H1 (cell line): Measurements from ENCODE around the gene TLCD3B. TPM values are rescaled to one million over a fixed set of nuclear protein-coding genes. Genes with fewer than 3 reads are reported as not detected.
A peak's percentile ranks its signal among the peaks of the same experiment; 100 is the strongest.

Experiments
- CTCF ChIA-PET: fragments of 300-600 bp; sonication (Branson Sonifier 250); formaldehyde crosslinking; loops from one replicate; lab custom pipeline; 2021; ENCODE audit not compliant: partially characterized antibody; lab: Charles Lee
- POLR2A ChIA-PET: fragments of 300-600 bp; sonication (Branson Sonifier 250); formaldehyde crosslinking; loops from one replicate; lab custom pipeline; 2021; ENCODE audit warnings: inconsistent platforms; ENCODE audit not compliant: partially characterized antibody; lab: Charles Lee
- DNase-seq, 2 experiments: peaks; one replicate each; pipeline versions ENCODE4 v3.0.0 to v3.0.0-alpha.2; 2010 to 2022; ENCODE audit warnings: low spot score in 2 of 2, low read depth in 1 of 2, mixed read lengths in 1 of 2
- FAIRE-seq: peaks from 2 replicates; lab custom pipeline; 2011; peaks lifted over from hg19 to GRCh38; lab: Jason Lieb, UNC
- H2AFZ ChIP-seq: 2 replicates; pipeline ENCODE4 v1.8.1; 2012; ENCODE audit warnings: low read length, inconsistent platforms
- H2AK5ac ChIP-seq: 2 replicates; pipeline ENCODE4 v1.6.1; 2013; ENCODE audit warnings: low read depth, low read length
- H2BK120ac ChIP-seq: replicated peaks from 2 replicates; pipeline ENCODE3; 2013; ENCODE audit warnings: low read depth, low read length, inconsistent platforms
- H2BK12ac ChIP-seq: 2 replicates; pipeline ENCODE4 v1.6.1; 2013; ENCODE audit warnings: low read depth, low read length
- H2BK15ac ChIP-seq: 2 replicates; pipeline ENCODE4 v1.6.1; 2013; ENCODE audit warnings: low read length
- H2BK20ac ChIP-seq: 2 replicates; pipeline ENCODE4 v1.6.1; 2013; ENCODE audit warnings: low read length
- H2BK5ac ChIP-seq: 2 replicates; pipeline ENCODE4 v1.6.1; 2013; ENCODE audit warnings: low read depth, low read length
- H3K14ac ChIP-seq: 2 replicates; pipeline ENCODE4 v1.6.1; 2013; ENCODE audit warnings: inconsistent platforms; ENCODE audit not compliant: insufficient read length
- H3K18ac ChIP-seq: 2 replicates; pipeline ENCODE4 v1.6.1; 2013; ENCODE audit warnings: low read length; ENCODE audit errors: extremely low read depth
- H3K23ac ChIP-seq: 2 replicates; pipeline ENCODE4 v1.6.1; 2013; ENCODE audit warnings: inconsistent platforms; ENCODE audit not compliant: insufficient read length
- H3K23me2 ChIP-seq: 2 replicates; pipeline ENCODE4 v1.6.1; 2013; ENCODE audit warnings: low read depth, low read length
- H3K27ac ChIP-seq: 2 replicates; pipeline ENCODE4 v1.6.1; 2011; ENCODE audit warnings: low read depth, low read length, inconsistent platforms
- H3K27me3 ChIP-seq, 4 experiments: replicated peaks in 1 of 4; 1 replicate in 1 of 4; 2 replicates in 3 of 4; pipeline versions ENCODE4 v1.6.1 to v1.8.1; 2011 to 2013; ENCODE audit warnings: low read length in 3 of 4, mild to moderate bottlenecking in 3 of 4, inconsistent platforms in 2 of 4, mixed read lengths in 2 of 4, moderate library complexity in 1 of 4; ENCODE audit not compliant: control insufficient read depth in 3 of 4, insufficient read depth in 3 of 4; ENCODE audit errors: extremely low read depth in 1 of 4
- H3K36me3 ChIP-seq, 4 experiments: 2 replicates each; pipeline versions ENCODE4 v1.6.1 to v1.8.1; 2011 to 2013; ENCODE audit warnings: mild to moderate bottlenecking in 4 of 4, low read length in 3 of 4, moderate library complexity in 2 of 4, control low read depth in 1 of 4, inconsistent platforms in 1 of 4; ENCODE audit not compliant: insufficient read depth in 4 of 4, control insufficient read depth in 2 of 4
- H3K4ac ChIP-seq: replicated peaks from 2 replicates; pipeline ENCODE3; 2013; ENCODE audit warnings: low read length, low read depth, mixed read lengths, inconsistent platforms; ENCODE audit not compliant: insufficient read length
- H3K4me1 ChIP-seq, 4 experiments: replicated peaks in 1 of 4; 1 replicate in 1 of 4; 2 replicates in 3 of 4; pipeline versions ENCODE4 v1.6.1 to v1.8.1; 2011 to 2013; ENCODE audit warnings: low read length in 3 of 4, inconsistent platforms in 2 of 4, mixed read lengths in 1 of 4; ENCODE audit not compliant: insufficient read depth in 4 of 4, control insufficient read depth in 3 of 4
- H3K4me2 ChIP-seq, 2 experiments: 2 replicates each; pipeline versions ENCODE4 v1.6.1 to v1.8.1; 2011 to 2013; ENCODE audit warnings: low read depth in 2 of 2, low read length in 2 of 2, control low read depth in 1 of 2, inconsistent platforms in 1 of 2, mild to moderate bottlenecking in 1 of 2; ENCODE audit not compliant: insufficient read depth in 1 of 2
- H3K4me3 ChIP-seq, 4 experiments: fragments of 200-600, 300-600 bp in 1 of 4; sonication (generic), shearing (Covaris generic), sonication (Bioruptor Twin) in 1 of 4; 2 replicates each; pipeline versions ENCODE4 v1.5.1 to v1.8.1; 2011 to 2016; ENCODE audit warnings: low read length in 4 of 4, low read depth in 3 of 4, control low read depth in 2 of 4, inconsistent platforms in 2 of 4, mild to moderate bottlenecking in 2 of 4, mixed read lengths in 1 of 4, moderate library complexity in 1 of 4; ENCODE audit not compliant: insufficient read depth in 2 of 4; ENCODE audit errors: extremely low read depth in 1 of 4
- H3K56ac ChIP-seq: replicated peaks from 2 replicates; pipeline ENCODE3; 2013; ENCODE audit warnings: low read depth, mild to moderate bottlenecking, mixed read lengths, low read length, inconsistent platforms; ENCODE audit not compliant: insufficient read length
- H3K79me1 ChIP-seq: 2 replicates; pipeline ENCODE4 v1.6.1; 2013; ENCODE audit warnings: low read depth, low read length, control low read depth
- H3K79me2 ChIP-seq, 2 experiments: 2 replicates each; pipeline versions ENCODE4 v1.6.1 to v1.8.1; 2012 to 2013; ENCODE audit warnings: low read length in 2 of 2, mild to moderate bottlenecking in 2 of 2, inconsistent platforms in 1 of 2; ENCODE audit not compliant: insufficient read depth in 2 of 2, control insufficient read depth in 1 of 2
- H3K9ac ChIP-seq, 4 experiments: replicated peaks in 1 of 4; 1 replicate in 1 of 4; 2 replicates in 3 of 4; pipeline versions ENCODE4 v1.6.1 to v1.8.1; 2011 to 2013; ENCODE audit warnings: low read depth in 3 of 4, low read length in 3 of 4, control low read depth in 2 of 4, mild to moderate bottlenecking in 2 of 4, moderate library complexity in 2 of 4, inconsistent platforms in 1 of 4; ENCODE audit errors: extremely low read depth in 1 of 4
- H3K9me3 ChIP-seq, 2 experiments: 2 replicates each; pipeline versions ENCODE4 v1.6.1 to v1.8.1; 2012 to 2013; ENCODE audit warnings: mild to moderate bottlenecking in 2 of 2, moderate library complexity in 2 of 2, control low read depth in 1 of 2, inconsistent platforms in 1 of 2, low read depth in 1 of 2, low read length in 1 of 2, mixed read lengths in 1 of 2; ENCODE audit not compliant: insufficient read depth in 2 of 2
- H4K20me1 ChIP-seq, 2 experiments: replicated peaks in 1 of 2; 2 replicates each; pipeline versions ENCODE3 to v1.8.1; 2011 to 2013; ENCODE audit warnings: inconsistent platforms in 2 of 2, low read length in 2 of 2, mild to moderate bottlenecking in 1 of 2; ENCODE audit not compliant: insufficient read depth in 2 of 2, control insufficient read depth in 1 of 2
- H4K5ac ChIP-seq: 2 replicates; pipeline ENCODE4 v1.6.1; 2013; ENCODE audit warnings: low read length, low read depth, mixed read lengths, inconsistent platforms; ENCODE audit not compliant: insufficient read length
- H4K8ac ChIP-seq: 2 replicates; pipeline ENCODE4 v1.8.0; 2013; ENCODE audit warnings: mild to moderate bottlenecking, moderate library complexity, low read length, inconsistent platforms; ENCODE audit not compliant: insufficient read depth; ENCODE audit errors: extremely low read depth
- H4K91ac ChIP-seq: replicated peaks from 2 replicates; pipeline ENCODE3; 2013; ENCODE audit warnings: low read length, mixed read lengths, inconsistent platforms; ENCODE audit not compliant: insufficient read length
- BACH1 ChIP-seq: IDR thresholded peaks from 2 replicates; pipeline ENCODE4 v1.6.1; 2012; ENCODE audit warnings: low read length, improper control_type of control experiment
- CEBPB ChIP-seq: IDR thresholded peaks from 2 replicates; pipeline ENCODE4 v1.6.1; 2012; ENCODE audit warnings: low read depth, low read length
- HDAC6 ChIP-seq: IDR thresholded peaks from one replicate; pipeline ENCODE4 v1.7.1; 2012; ENCODE audit warnings: low read depth, mild to moderate bottlenecking, inconsistent platforms, low read length, moderate library complexity
- JUND ChIP-seq: IDR thresholded peaks from 2 replicates; pipeline ENCODE4 v1.6.1; 2011; ENCODE audit warnings: mild to moderate bottlenecking, improper control_type of control experiment, low read length
- MAFK ChIP-seq: IDR thresholded peaks from 2 replicates; pipeline ENCODE4 v1.6.1; 2012; ENCODE audit warnings: low read depth, mild to moderate bottlenecking, improper control_type of control experiment, low read length
- PHF8 ChIP-seq: fragments of 200-600 bp; sonication (generic); conservative IDR thresholded peaks from 2 replicates; pipeline ENCODE4 v1.7.1; 2012; ENCODE audit warnings: low read depth, mild to moderate bottlenecking, inconsistent platforms, low read length, moderate library complexity
- POLR2A ChIP-seq, 2 experiments: IDR thresholded peaks; 1 replicate in 1 of 2; 2 replicates in 1 of 2; pipeline ENCODE4 v1.6.1; 2011; ENCODE audit warnings: low read depth in 2 of 2, low read length in 2 of 2, mild to moderate bottlenecking in 2 of 2; ENCODE audit errors: control extremely low read depth in 1 of 2
- SUZ12 ChIP-seq: fragments of 200-600 bp; sonication (generic); IDR thresholded peaks from 2 replicates; pipeline ENCODE4 v1.6.1; 2012; ENCODE audit warnings: mild to moderate bottlenecking, inconsistent platforms, low read length, moderate library complexity, mixed read lengths
- TAF7 ChIP-seq: optimal IDR thresholded peaks from 2 replicates; pipeline ENCODE3; 2011; ENCODE audit warnings: low read depth, mild to moderate bottlenecking, inconsistent platforms, low read length, moderate library complexity, borderline replicate concordance
- WGBS, 2 experiments: shearing (Covaris generic) in 1 of 2; methylation state at CpG; one replicate each; pipeline versions ENCODE4 v1.1.6 to v1.1.7; 2013 to 2015; ENCODE audit warnings: low lambda C conversion rate in 2 of 2, mixed read lengths in 2 of 2, inconsistent platforms in 1 of 2, low coverage in 1 of 2, missing lambda C conversion rate in 1 of 2; ENCODE audit not compliant: insufficient replicate concordance in 2 of 2, insufficient coverage in 1 of 2, insufficient read length in 1 of 2; ENCODE audit errors: extremely low coverage in 1 of 2, missing lambda C conversion rate in 1 of 2; 5-methylcytosine and 5-hydroxymethylcytosine counted together
- polyA plus RNA-seq, 7 experiments: library from polyadenylated mRNA; depleted of rRNA in 3 of 7; stranded (reverse) in 5 of 7; unstranded in 2 of 7; fragments of >200 nt in 5 of 7; fragments of 200-250 nt in 2 of 7; gene quantifications; 1 replicate in 5 of 7; 2 replicates in 1 of 7; 4 replicates in 1 of 7; pipeline versions ENCODE4 v1.2.1 to v1.2.3, GENCODE V29; 2011 to 2013; ENCODE audit warnings: missing spikeins in 2 of 7, mixed read lengths in 2 of 7
- total RNA-seq: library from RNA; stranded (reverse); fragmentation: NEBNext Ultra II Directional; extraction: Animal tissue kit (Norgen Biotek cat#: 25700); gene quantifications from 2 replicates; pipeline ENCODE4 v1.2.1, GENCODE V29; 2021

Gene TLCD3B
- total and polyA plus RNA-seq, 2 of the 8 experiments (the other 6 are each of a cell fraction or from before 2014, with no cell fraction given) = 15.2 to 26.9 TPM

- peaks cover 11 to 32% of the 10 kb centered on the region in 2 experiments for H3K79me2 ChIP-seq
- CTCF ChIA-PET = interaction anchor here (0.6 to 2.1 kb wide), 7 partner anchors 9 to 36 kb away, joined by 4 to 21 read pairs (median 5); partner anchors contain the start of genes TBX6 and YPEL3
- FAIRE-seq = no peak
- TF ChIP-seq CEBPB = 0 out of 2 replicates have a peak, but pooled peaks have one; percentile 15
- TF ChIP-seq POLR2A (IDR thresholded peaks at IDR 0.05; ENCODE audit: control extremely low read depth in 1 of 2, low read depth in 2 of 2, low read length in 2 of 2) = peak in 1 of 2 experiments; percentile 84; a peak in 2 of 3 replicates
- peak; percentile 71 for TF ChIP-seq TAF7
- 0 out of 2 replicates have a peak, but pooled peaks have one; percentile 34 for TF ChIP-seq JUND
- no peak for TF ChIP-seq MAFK
- peak; percentile 86 for TF ChIP-seq PHF8
- no peak for TF ChIP-seq BACH1
- no peak for TF ChIP-seq SUZ12
- no peak for TF ChIP-seq HDAC6
Measured at GRCh38 chr16:30075503-30076275, 44.6 kb upstream of the TLCD3B start, which contains the start of gene PPP4C. Gene PPP4C (plus strand): TSS chr16:30075994. CDS start chr16:30076378, 384 bp downstream.

More at GRCh38 chr16:30075503-30076275, 44.6 kb upstream of the TLCD3B start, which contains the start of gene PPP4C:
- H3K14ac ChIP-seq = no peak within 1 kb of the TSS
- H2BK120ac ChIP-seq = no peak within 1 kb of the TSS
- peak within 1 kb of the TSS; percentile 82 for H3K56ac ChIP-seq
- no peak within 1 kb of the TSS; the same call in 1 of the 2 replicates for H2BK12ac ChIP-seq
- H3K4me2 ChIP-seq = peak within 1 kb of the TSS; percentile 82 to 89
- peak within 1 kb of the TSS; percentile 66; the same call in 1 of the 2 replicates for H2BK5ac ChIP-seq
- H3K27ac ChIP-seq = peak within 1 kb of the TSS; percentile 41
- H3K9me3 ChIP-seq = no peaks in the 10 kb centered on the region
- H2BK20ac ChIP-seq = no peak within 1 kb of the TSS
- peaks cover 12 to 24% of the 10 kb centered on the region in 2 experiments for H4K20me1 ChIP-seq
- H3K79me1 ChIP-seq = peaks cover 12% of the 10 kb centered on the region
- peak within 1 kb of the TSS; percentile 71 for H4K8ac ChIP-seq
- POLR2A ChIA-PET = interaction anchor here (0.6 to 21.2 kb wide), 6 partner anchors 7 to 400 kb away, joined by 3 to 353 read pairs (median 4); partner anchors contain the start of genes ALDOA, TBX6 and YPEL3
- peak in 1 of 2 experiments; percentile 92 for DNase-seq
- no peak within 1 kb of the TSS for H2AK5ac ChIP-seq
- 15% methylated on average over 35 of the region's 67 CpGs; no CpG with 5 or more reads in 1 of the 2 experiments for WGBS, 2 experiments
- H3K4me1 ChIP-seq = peaks cover 0 to 7% (median 1%) of the 10 kb centered on the region in 4 experiments; a peak in 2 of 7 replicates
- no peaks in the 10 kb centered on the region for H3K27me3 ChIP-seq
- no peak within 1 kb of the TSS for H4K91ac ChIP-seq
- peak within 1 kb of the TSS; percentile 85 to 95 (median 90) for H3K4me3 ChIP-seq
- H3K36me3 ChIP-seq = peaks cover 8 to 39% (median 19%) of the 10 kb centered on the region in 4 experiments; a peak in 6 of 8 replicates
- peaks cover 7% of the 10 kb centered on the region; the same call in 1 of the 2 replicates for H3K23me2 ChIP-seq
- H2AFZ ChIP-seq = no peak within 1 kb of the TSS
- peak within 1 kb of the TSS; percentile 79 to 85 (median 80) for H3K9ac ChIP-seq
- H3K4ac ChIP-seq = peak within 1 kb of the TSS; percentile 53
- peak within 1 kb of the TSS; percentile 84 for H4K5ac ChIP-seq
- no peak within 1 kb of the TSS for H3K23ac ChIP-seq
- no peak within 1 kb of the TSS for H2BK15ac ChIP-seq
- peak within 1 kb of the TSS; percentile 87 for H3K18ac ChIP-seq
